C4-2B (cell line): Measurements from ENCODE around the gene U2AF2.

Source experiments
- H3K27ac ChIP-seq: fragments of 450-650 bp; 2 replicates; pipeline ENCODE4 v1.5.1; 2017
- ZFX ChIP-seq: fragments of 450-650 bp; IDR thresholded peaks from 2 replicates; pipeline ENCODE4 v1.6.1; 2017
- TF ChIP-seq, protein P1 (sequence below): fragments of 450-650 bp; conservative IDR thresholded peaks from 2 replicates; pipeline ENCODE4 v1.5.1; 2017; ENCODE audit warnings: mild to moderate bottlenecking

The U2AF2 gene

DNA sequence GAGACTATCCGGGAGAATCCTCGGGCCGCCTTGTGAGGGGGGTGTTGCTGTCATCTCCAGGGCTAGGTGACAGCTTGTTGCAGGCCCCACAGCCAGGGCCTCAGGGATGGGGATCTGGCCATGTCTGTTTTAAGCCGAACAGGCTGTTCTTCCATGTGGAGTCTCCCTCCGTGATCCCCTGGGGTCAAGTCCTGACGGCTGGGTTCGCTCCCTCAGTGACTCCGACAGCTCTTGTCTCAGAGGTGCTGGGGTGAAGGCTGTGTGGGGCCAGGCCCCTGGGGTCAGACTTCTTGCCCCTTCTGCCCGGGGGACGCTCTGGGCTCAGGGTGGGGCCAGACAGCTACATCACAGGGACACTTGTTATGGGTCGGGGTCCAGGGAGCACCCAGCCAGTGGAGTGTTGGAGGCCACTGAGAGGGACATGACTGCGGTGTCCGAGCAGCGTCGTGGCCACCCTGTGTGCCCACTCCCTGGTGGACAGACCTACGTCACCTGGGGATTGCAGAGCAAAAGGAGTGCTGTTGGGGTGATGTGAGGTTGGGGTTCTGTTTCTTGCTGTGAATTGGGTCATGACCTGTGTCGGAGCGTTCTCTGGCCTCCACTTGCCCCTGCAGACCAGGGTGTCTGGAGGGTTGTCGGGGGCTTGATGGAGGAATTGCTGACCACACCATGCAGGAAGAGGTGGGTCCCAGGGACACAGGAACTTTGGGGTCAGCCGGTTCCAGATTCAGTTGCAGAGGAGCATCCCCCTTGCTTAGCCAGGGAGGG is 41.6 kb downstream of the U2AF2 start:
- TF ChIP-seq, protein P1, sequence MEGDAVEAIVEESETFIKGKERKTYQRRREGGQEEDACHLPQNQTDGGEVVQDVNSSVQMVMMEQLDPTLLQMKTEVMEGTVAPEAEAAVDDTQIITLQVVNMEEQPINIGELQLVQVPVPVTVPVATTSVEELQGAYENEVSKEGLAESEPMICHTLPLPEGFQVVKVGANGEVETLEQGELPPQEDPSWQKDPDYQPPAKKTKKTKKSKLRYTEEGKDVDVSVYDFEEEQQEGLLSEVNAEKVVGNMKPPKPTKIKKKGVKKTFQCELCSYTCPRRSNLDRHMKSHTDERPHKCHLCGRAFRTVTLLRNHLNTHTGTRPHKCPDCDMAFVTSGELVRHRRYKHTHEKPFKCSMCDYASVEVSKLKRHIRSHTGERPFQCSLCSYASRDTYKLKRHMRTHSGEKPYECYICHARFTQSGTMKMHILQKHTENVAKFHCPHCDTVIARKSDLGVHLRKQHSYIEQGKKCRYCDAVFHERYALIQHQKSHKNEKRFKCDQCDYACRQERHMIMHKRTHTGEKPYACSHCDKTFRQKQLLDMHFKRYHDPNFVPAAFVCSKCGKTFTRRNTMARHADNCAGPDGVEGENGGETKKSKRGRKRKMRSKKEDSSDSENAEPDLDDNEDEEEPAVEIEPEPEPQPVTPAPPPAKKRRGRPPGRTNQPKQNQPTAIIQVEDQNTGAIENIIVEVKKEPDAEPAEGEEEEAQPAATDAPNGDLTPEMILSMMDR, result no peak
- no peak for TF ChIP-seq ZFX
- H3K27ac ChIP-seq, result no peak overlapping the region

DNA sequence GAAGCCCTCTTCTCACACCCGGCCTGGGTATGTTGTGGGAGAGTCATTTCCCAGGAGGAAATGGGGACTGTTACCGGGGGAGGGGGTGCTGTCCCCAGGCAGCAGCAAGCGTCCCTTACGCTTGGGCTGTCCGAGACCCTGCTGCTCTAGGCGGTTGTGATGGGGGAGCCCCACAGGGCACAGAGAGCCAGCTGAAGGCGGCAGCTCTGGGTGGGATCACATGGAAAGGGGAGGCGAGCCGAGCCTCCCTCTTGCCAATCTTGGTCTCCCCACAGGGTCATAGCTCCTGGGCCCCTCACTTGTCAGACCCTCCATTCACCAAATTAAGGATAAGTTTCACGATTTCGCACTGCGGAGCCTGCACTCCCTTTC is 42.2 kb downstream of the U2AF2 start:
- TF ChIP-seq ZFX, result no peak
- TF ChIP-seq, protein P1, result no peak
- no peak overlapping the region for H3K27ac ChIP-seq

- H3K27ac ChIP-seq, result no peak overlapping the region
- no peak for TF ChIP-seq ZFX
- TF ChIP-seq, protein P1, result no peak
Measured at GRCh38 chr19:55697698-55698097, 42.9 kb downstream of the U2AF2 start.

GRCh38 chr19:55698256-55698655 is 43.4 kb downstream of the U2AF2 start:
- no peak overlapping the region for H3K27ac ChIP-seq
- TF ChIP-seq, protein P1, result no peak
- TF ChIP-seq ZFX, result no peak

DNA sequence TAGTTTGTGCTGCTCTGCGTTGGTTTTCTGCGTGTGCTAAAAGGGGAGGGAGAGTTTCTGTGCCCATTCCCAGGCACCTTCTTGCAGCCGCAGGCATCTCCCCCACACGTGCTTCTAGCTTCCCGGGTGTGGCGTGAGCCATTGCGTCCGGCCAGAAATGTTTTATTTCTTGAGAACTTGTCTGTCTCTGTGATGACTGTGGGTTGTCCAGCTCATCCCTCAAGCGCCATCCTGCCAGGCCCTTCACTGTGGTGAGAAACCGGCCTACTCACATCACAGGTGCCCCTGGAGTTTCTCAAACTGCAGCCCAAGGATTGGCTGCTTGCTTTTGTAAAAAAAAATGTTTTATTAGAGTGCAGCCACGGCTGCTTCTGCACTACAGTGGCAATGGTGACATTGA is 44.4 kb downstream of the U2AF2 start:
- no peak overlapping the region for H3K27ac ChIP-seq
- TF ChIP-seq ZFX, result no peak
- TF ChIP-seq, protein P1, result no peak

DNA sequence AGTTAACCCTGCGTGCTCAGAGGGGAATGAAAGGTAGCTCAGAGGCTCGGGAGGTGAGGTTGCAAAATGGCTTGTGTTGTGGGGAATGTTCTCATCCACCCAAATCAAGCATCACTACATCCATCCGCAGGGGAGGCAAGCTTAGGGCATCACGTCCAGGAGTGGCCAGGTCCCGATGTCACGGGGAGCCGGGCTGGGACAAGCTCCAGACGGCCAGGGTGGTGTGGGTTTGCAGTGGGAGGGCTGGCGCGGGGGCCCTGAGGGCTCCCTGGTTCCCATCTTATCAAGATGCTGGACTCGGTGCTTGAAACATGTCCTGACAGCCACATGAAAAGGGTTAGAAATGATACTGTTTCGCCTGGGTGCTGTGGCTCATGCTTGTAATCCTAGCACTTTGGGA is 46.0 kb downstream of the U2AF2 start:
- H3K27ac ChIP-seq, result no peak overlapping the region
- TF ChIP-seq ZFX, result no peak
- TF ChIP-seq, protein P1, result no peak

DNA sequence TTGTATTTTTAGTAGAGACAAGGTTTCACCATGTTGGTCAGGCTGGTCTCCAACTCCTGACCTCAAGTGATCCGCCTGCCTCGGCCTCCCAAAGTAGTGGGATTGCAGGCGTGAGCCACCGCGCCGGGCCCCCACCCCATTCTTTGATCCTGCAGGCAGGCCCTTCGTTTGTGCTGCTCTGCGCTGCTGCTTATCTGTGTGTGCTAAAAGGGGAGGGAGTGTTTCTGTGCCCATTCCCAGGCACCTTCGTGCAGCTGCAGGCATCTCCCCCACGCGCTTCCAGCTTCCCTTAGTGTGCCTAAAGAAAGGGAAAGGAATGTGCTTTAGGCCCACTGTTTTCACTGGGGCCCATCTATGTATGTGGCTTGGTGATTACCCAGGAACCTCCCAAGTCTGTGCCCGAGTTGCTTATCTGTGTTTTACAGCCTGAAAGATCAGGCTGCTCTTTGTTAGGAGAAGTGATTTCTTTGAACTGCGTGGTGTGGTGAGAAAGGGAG is 47.3 kb downstream of the U2AF2 start:
- H3K27ac ChIP-seq, result no peak overlapping the region
- TF ChIP-seq, protein P1, result no peak
- no peak for TF ChIP-seq ZFX
